ENCODE results near the gene CEMP1.
"Not testable (repeated sequence)": the region's sequence is repeated elsewhere in the genome, so short reads cannot be mapped to it uniquely, and the experiment has no call there.

DNA sequence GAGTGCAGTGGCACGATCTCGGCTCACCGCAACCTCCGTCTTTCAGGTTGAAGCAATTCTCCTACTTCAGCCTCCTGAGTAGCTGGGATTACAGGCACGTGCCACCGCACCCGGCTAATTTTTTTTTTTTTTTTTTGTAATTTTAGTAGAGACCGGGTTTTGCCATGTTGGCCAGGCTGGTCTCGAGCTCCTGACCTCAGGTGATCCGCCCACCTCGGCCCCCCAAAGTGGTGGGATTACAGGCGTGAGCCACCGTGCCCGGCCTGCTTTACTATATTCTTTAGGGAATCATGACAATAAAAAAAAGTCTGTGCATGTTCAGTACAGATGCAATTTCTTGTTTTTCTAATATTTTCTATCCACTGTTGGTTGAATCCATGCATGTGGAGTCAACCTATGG lies 12.6 kb upstream of the CEMP1 start:
- not testable (repeated sequence) for TF ChIP-seq JUND (IDR thresholded peaks at IDR 0.05); RFX5 (IDR thresholded peaks at IDR 0.05; ENCODE audit: low read length)
- TF ChIP-seq, protein P1, sequence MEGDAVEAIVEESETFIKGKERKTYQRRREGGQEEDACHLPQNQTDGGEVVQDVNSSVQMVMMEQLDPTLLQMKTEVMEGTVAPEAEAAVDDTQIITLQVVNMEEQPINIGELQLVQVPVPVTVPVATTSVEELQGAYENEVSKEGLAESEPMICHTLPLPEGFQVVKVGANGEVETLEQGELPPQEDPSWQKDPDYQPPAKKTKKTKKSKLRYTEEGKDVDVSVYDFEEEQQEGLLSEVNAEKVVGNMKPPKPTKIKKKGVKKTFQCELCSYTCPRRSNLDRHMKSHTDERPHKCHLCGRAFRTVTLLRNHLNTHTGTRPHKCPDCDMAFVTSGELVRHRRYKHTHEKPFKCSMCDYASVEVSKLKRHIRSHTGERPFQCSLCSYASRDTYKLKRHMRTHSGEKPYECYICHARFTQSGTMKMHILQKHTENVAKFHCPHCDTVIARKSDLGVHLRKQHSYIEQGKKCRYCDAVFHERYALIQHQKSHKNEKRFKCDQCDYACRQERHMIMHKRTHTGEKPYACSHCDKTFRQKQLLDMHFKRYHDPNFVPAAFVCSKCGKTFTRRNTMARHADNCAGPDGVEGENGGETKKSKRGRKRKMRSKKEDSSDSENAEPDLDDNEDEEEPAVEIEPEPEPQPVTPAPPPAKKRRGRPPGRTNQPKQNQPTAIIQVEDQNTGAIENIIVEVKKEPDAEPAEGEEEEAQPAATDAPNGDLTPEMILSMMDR (IDR thresholded peaks at IDR 0.05), result not testable (repeated sequence)
- TF ChIP-seq, protein P2, sequence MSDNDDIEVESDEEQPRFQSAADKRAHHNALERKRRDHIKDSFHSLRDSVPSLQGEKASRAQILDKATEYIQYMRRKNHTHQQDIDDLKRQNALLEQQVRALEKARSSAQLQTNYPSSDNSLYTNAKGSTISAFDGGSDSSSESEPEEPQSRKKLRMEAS (IDR thresholded peaks at IDR 0.05; ENCODE audit: low read depth), result not testable (repeated sequence)

All from SK-N-SH (cell line).